CD4-positive, CD25-positive, alpha-beta regulatory T cell (primary cell): ENCODE measurements around the gene AP3M1. TPM values are rescaled to one million over a fixed set of nuclear protein-coding genes. Genes with fewer than 3 reads are reported as not detected.

Source experiments
- ATAC-seq, 2 donors: fragments of 150-1000 bp; cut with Tn5 transposase; one replicate each; pipeline ENCODE4 v1.10.0; 2021; ENCODE audit warnings: low read depth in 2 of 2, moderate number of reproducible peaks in 2 of 2, moderate library complexity in 1 of 2
- DNase-seq, 3 donors: peaks; one replicate each; pipeline versions ENCODE4 v3.0.0 to v3.0.0-alpha.2; 2012 to 2022; ENCODE audit warnings: mixed read lengths in 1 of 3
- H3K27ac ChIP-seq: one replicate; pipeline ENCODE4 v1.7.0; 2013; ENCODE audit warnings: mild to moderate bottlenecking, low read length; ENCODE audit not compliant: insufficient read depth, poor library complexity, severe bottlenecking
- H3K27me3 ChIP-seq: one replicate; pipeline ENCODE4 v1.7.0; 2013; ENCODE audit warnings: low read length; ENCODE audit not compliant: control insufficient read depth, insufficient read depth
- H3K36me3 ChIP-seq: one replicate; pipeline ENCODE4 v1.7.0; 2013; ENCODE audit warnings: mild to moderate bottlenecking, low read length, moderate library complexity; ENCODE audit not compliant: control insufficient read depth, insufficient read depth
- H3K4me1 ChIP-seq: 2 replicates; pipeline ENCODE4 v1.7.0; 2013; ENCODE audit warnings: mild to moderate bottlenecking, low read length; ENCODE audit not compliant: insufficient read depth, control insufficient read depth, poor library complexity, severe bottlenecking
- H3K4me3 ChIP-seq: one replicate; pipeline ENCODE4 v1.7.0; 2013; ENCODE audit warnings: low read depth, mild to moderate bottlenecking, low read length, moderate library complexity
- H3K9me3 ChIP-seq, 2 experiments: 1 replicate in 1 of 2; 2 replicates in 1 of 2; pipeline ENCODE4 v1.7.0; 2013; ENCODE audit warnings: low read length in 2 of 2, mild to moderate bottlenecking in 1 of 2, moderate library complexity in 1 of 2; ENCODE audit not compliant: control insufficient read depth in 2 of 2
- H3K27ac Mint-ChIP-seq, 3 donors: one replicate each; pipeline ENCODE4 v1.8.0; 2020 to 2022; ENCODE audit warnings: mild to moderate bottlenecking in 3 of 3, mixed read lengths in 3 of 3, moderate library complexity in 2 of 3
- H3K27me3 Mint-ChIP-seq: one replicate; pipeline ENCODE4 v1.8.0; 2022; ENCODE audit warnings: mild to moderate bottlenecking, mixed read lengths
- H3K36me3 Mint-ChIP-seq: one replicate; pipeline ENCODE4 v1.8.0; 2020; ENCODE audit warnings: mixed read lengths
- H3K4me1 Mint-ChIP-seq, 4 donors: one replicate each; pipeline ENCODE4 v1.8.0; 2020 to 2022; ENCODE audit warnings: mixed read lengths in 4 of 4, mild to moderate bottlenecking in 1 of 4
- H3K4me3 Mint-ChIP-seq, 4 donors: one replicate each; pipeline ENCODE4 v1.8.0; 2020 to 2022; ENCODE audit warnings: mild to moderate bottlenecking in 4 of 4, mixed read lengths in 4 of 4, moderate library complexity in 3 of 4
- H3K9me3 Mint-ChIP-seq, 7 donors: one replicate each; pipeline ENCODE4 v1.8.0; 2020 to 2022; ENCODE audit warnings: mixed read lengths in 7 of 7, mild to moderate bottlenecking in 3 of 7, moderate library complexity in 2 of 7
- polyA plus RNA-seq, 4 donors: library from polyadenylated mRNA; unstranded; fragments of 300-500 nt; fragmentation: Illumina TruSeq; gene quantifications; one replicate each; pipeline ENCODE4 v1.2.3, GENCODE V29; 2021
- total RNA-seq: library from RNA; stranded (reverse); gene quantifications from one replicate; pipeline ENCODE4 v1.2.3, GENCODE V29; 2022

Gene AP3M1
- total and polyA plus RNA-seq, 5 donors from 2014 or later = 23.7 to 39.3 (median 28.2) TPM

- ATAC-seq (no peak), DNase-seq (no peak)
- peak overlapping the region in 1 of 3 donors; percentile 14 for H3K27ac Mint-ChIP-seq
- peaks cover 4% of the 10 kb centered on the region for H3K4me1 ChIP-seq
- H3K27me3 Mint-ChIP-seq = no peaks in the 10 kb centered on the region
- H3K27ac ChIP-seq = no peak overlapping the region
- H3K9me3 Mint-ChIP-seq = no peaks in the 10 kb centered on the region
- no peaks in the 10 kb centered on the region for H3K9me3 ChIP-seq
- peaks cover 5 to 13% (median 10%) of the 10 kb centered on the region in 4 donors for H3K4me1 Mint-ChIP-seq
- no peak overlapping the region for H3K4me3 ChIP-seq
- H3K36me3 Mint-ChIP-seq = peaks cover 38% of the 10 kb centered on the region
- no peak overlapping the region for H3K4me3 Mint-ChIP-seq
- peaks cover 16% of the 10 kb centered on the region for H3K36me3 ChIP-seq
- no peaks in the 10 kb centered on the region for H3K27me3 ChIP-seq
Observed at GRCh38 chr10:74076961-74077360, 73.7 kb downstream of the AP3M1 start.

GRCh38 chr10:74075906-74076305 is 74.7 kb downstream of the AP3M1 start:
- Histone ChIP-seq H3K27ac (no peak overlapping the region), H3K27me3 (no peaks in the 10 kb centered on the region), H3K4me1 (peaks cover 4% of the 10 kb centered on the region), H3K9me3 (no peaks in the 10 kb centered on the region), H3K36me3 (peaks cover 19% of the 10 kb centered on the region), H3K4me3 (no peak overlapping the region)
- Mint-ChIP-seq H3K27ac (no peak overlapping the region), H3K4me3 (no peak overlapping the region), H3K4me1 (peaks cover 0 to 13% (median 6%) of the 10 kb centered on the region in 4 donors), H3K27me3 (no peaks in the 10 kb centered on the region), H3K36me3 (peaks cover 43% of the 10 kb centered on the region), H3K9me3 (no peaks in the 10 kb centered on the region)
- DNase-seq (no peak), ATAC-seq (no peak)

GRCh38 chr10:74072503-74072902 is 78.1 kb downstream of the AP3M1 start:
- no peak overlapping the region for H3K27ac ChIP-seq

DNA sequence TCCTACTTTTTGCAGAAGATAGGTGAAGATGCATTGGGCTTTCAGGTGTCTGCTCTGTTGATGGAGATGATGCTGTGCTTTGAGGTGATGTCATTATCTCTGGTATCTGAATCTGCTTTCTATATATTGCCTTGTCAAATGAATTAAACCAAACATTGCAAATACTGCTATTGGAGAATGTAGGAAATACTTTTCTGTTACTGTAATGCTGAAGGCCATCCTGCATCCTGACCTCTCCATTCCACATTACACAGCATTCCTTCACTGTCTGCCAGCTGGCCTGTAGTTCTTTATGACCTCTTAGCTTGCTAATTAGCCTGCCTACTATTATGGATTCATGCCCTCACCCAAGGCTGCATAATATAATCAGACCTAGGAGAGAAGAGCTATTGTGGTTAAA is 79.5 kb downstream of the AP3M1 start:
- H3K4me3 ChIP-seq = no peak overlapping the region
- H3K9me3 ChIP-seq = no peaks in the 10 kb centered on the region
- H3K4me3 Mint-ChIP-seq = no peak overlapping the region
- H3K27me3 ChIP-seq = no peaks in the 10 kb centered on the region
- H3K4me1 Mint-ChIP-seq = peaks cover 0 to 5% (median under 1%) of the 10 kb centered on the region in 4 donors
- no peaks in the 10 kb centered on the region for H3K9me3 Mint-ChIP-seq
- ATAC-seq (no peak), DNase-seq (no peak)
- H3K36me3 Mint-ChIP-seq = peaks cover 39% of the 10 kb centered on the region
- no peaks in the 10 kb centered on the region for H3K27me3 Mint-ChIP-seq
- H3K27ac Mint-ChIP-seq = no peak overlapping the region
- peaks cover 20% of the 10 kb centered on the region for H3K36me3 ChIP-seq
- H3K27ac ChIP-seq = no peak overlapping the region
- no peaks in the 10 kb centered on the region for H3K4me1 ChIP-seq

More at GRCh38 chr10:74072503-74072902, 78.1 kb downstream of the AP3M1 start:
- Mint-ChIP-seq H3K9me3 (no peaks in the 10 kb centered on the region), H3K4me1 (peaks cover 0 to 3% (median 1%) of the 10 kb centered on the region in 4 donors), H3K27me3 (no peaks in the 10 kb centered on the region), H3K36me3 (peaks cover 43% of the 10 kb centered on the region), H3K4me3 (no peak overlapping the region), H3K27ac (no peak overlapping the region)
- Histone ChIP-seq H3K4me1 (no peaks in the 10 kb centered on the region), H3K36me3 (peaks cover 20% of the 10 kb centered on the region), H3K4me3 (no peak overlapping the region), H3K9me3 (no peaks in the 10 kb centered on the region), H3K27me3 (no peaks in the 10 kb centered on the region)
- no peak for ATAC-seq
- no peak for DNase-seq

Other genes starting within 250 kb of the AP3M1 start
- gene PLAU, start 239.7 kb downstream of the AP3M1 start, total RNA-seq = 0.35 TPM
- gene PLAU, start 239.7 kb downstream of the AP3M1 start, polyA plus RNA-seq = not detected
- gene VCL, start 152.7 kb downstream of the AP3M1 start, total RNA-seq = 39.2 TPM
- 10 to 100 TPM; 11.4 to 16.1 (median 13.9) TPM for gene VCL, start 152.7 kb downstream of the AP3M1 start, polyA plus RNA-seq
- 33.3 TPM for gene ADK, start 393 bp upstream of the AP3M1 start, total RNA-seq
- 10 to 100 TPM; 61.1 to 83.0 (median 70.1) TPM for gene ADK, start 393 bp upstream of the AP3M1 start, polyA plus RNA-seq